HG03066 (cell line): Measurements from ENCODE around the gene C1orf232.
A peak's percentile ranks its signal among the peaks of the same experiment; 100 is the strongest.

Source experiments
- ATAC-seq: cut with Tn5 transposase; IDR thresholded peaks from one replicate; pipeline ENCODE4 v1.9.1; 2021; ENCODE audit warnings: low read depth; ENCODE audit not compliant: unreplicated experiment

The C1orf232 gene

GRCh38 chr1:26180010-26180506 lies 11.3 kb upstream of the C1orf232 start:
- ATAC-seq = no peak

GRCh38 chr1:26177182-26177684 lies 8.5 kb upstream of the C1orf232 start, which contains the start of gene CNKSR1:
Gene CNKSR1 (plus strand): TSS chr1:26177491. CDS start chr1:26177548, 57 bp downstream.
- ATAC-seq = no peak

- ATAC-seq = no peak
These were observed 6.6 kb upstream of the C1orf232 start for GRCh38 chr1:26175346-26175745.

- no peak for ATAC-seq
These were observed 2.6 kb upstream of the C1orf232 start, which contains the start of gene ZNF593OS for GRCh38 chr1:26171084-26172072. Gene ZNF593OS (minus strand): TSS chr1:26171832. CDS start chr1:26171661, 171 bp downstream.

- ATAC-seq = no peak
These were observed 1.7 kb upstream of the C1orf232 start for GRCh38 chr1:26170472-26170821.

GRCh38 chr1:26169669-26170471 lies 1.1 kb upstream of the C1orf232 start, which contains the start of gene ZNF593:
Gene ZNF593 (plus strand): TSS chr1:26169908. CDS start chr1:26169984, 76 bp downstream.
- ATAC-seq = peak; percentile 79

GRCh38 chr1:26169198-26169554 lies 413 bp upstream of the C1orf232 start:
- no peak for ATAC-seq

- ATAC-seq = no peak
These were observed 2.0 kb downstream of the C1orf232 start for GRCh38 chr1:26166719-26167281.

GRCh38 chr1:26164861-26165842 lies 3.6 kb downstream of the C1orf232 start:
- no peak for ATAC-seq

GRCh38 chr1:26164036-26164860 lies 4.5 kb downstream of the C1orf232 start:
- no peak for ATAC-seq

- no peak for ATAC-seq
These were observed 5.1 kb downstream of the C1orf232 start for GRCh38 chr1:26163684-26164035.

- no peak for ATAC-seq
These were observed 6.5 kb downstream of the C1orf232 start for GRCh38 chr1:26162220-26162709.

- no peak for ATAC-seq
These were observed 7.1 kb downstream of the C1orf232 start for GRCh38 chr1:26161415-26162219.

- no peak for ATAC-seq
These were observed 8.0 kb downstream of the C1orf232 start for GRCh38 chr1:26160527-26161414.

GRCh38 chr1:26159743-26160039 lies 9.1 kb downstream of the C1orf232 start:
- ATAC-seq = no peak

- ATAC-seq = no peak
These were observed 9.6 kb downstream of the C1orf232 start, which contains the start of gene FAM110D for GRCh38 chr1:26158908-26159742. Gene FAM110D (plus strand): TSS chr1:26159079. CDS start chr1:26161292, 2,213 bp downstream.
